Measurements from ENCODE around the gene FAN1.

DNA sequence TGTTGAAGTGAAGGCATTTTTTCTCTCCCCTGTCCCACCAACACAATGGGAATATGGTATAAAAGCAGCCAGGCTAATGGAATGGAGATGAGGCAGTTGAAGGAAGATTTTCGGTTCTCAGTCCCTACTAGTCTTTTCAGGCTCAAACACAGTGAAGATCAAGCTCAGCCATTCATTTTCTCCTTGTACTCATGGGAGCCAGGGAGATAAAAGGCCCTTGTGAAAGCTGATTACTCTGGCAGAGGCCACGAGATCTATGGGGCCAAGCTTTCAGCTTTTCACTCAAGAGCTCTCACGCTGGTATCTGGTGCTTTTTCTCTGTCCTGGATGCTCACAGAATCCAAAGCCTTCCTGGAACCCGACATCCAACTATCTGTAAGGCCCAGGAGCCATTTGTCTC lies 14.5 kb upstream of the FAN1 start:
- TF ChIP-seq POLR2A (IDR thresholded peaks at IDR 0.05) (no peak), CTCF (IDR thresholded peaks at IDR 0.05) (no peak)
